Gastroesophageal sphincter (tissue), 3 donors: ENCODE results near the gene NEO1.

ENCODE experiments used
- CTCF ChIP-seq, 4 experiments: fragments of 200-600 bp in 2 of 4; fragments of 450-650 bp in 2 of 4; sonication (generic) in 1 of 4; IDR thresholded peaks; one replicate each; pipeline ENCODE4 v1.5.1; 2017 to 2019; ENCODE audit warnings: antibody characterized with exemption in 4 of 4, mild to moderate bottlenecking in 2 of 4, moderate library complexity in 2 of 4
- POLR2A ChIP-seq, 2 donors: fragments of 450-650 bp; IDR thresholded peaks; one replicate each; pipeline ENCODE4 v1.6.1; 2017; ENCODE audit warnings: antibody characterized with exemption in 2 of 2, mild to moderate bottlenecking in 2 of 2, moderate library complexity in 1 of 2

- TF ChIP-seq POLR2A (IDR thresholded peaks at IDR 0.05) (no peak), CTCF (IDR thresholded peaks at IDR 0.05) (no peak)
Observed at GRCh38 chr15:73110201-73110600, 57.9 kb downstream of the NEO1 start.
